Measurements from ENCODE around the gene SMR3B.

The SMR3B gene

DNA sequence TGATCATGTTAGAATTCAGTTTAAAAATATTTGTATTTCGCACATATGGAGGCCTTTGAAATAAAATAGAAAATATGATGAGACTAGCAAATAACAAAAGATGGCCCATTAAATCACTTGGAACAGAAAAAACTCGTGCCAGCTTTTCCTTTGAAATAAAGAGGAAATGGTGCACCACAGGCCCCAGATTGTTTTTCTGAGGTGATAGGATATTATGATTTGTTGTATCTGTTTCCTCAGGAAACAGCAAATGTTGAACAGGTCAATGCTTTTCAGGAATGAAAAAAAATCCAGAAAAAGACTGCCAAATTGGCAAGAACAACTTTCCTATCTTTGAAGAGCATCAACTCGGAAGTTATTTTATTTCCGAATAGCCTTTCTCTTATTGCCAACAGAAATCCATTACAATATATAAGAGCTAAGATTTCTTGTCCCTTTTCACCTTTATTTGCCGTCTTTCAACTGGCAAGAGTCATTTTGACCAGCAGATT, at the start of gene SMR3B:
Gene SMR3B, plus strand, starts transcription at position 441 of the 491 bp plus-strand sequence. CDS start 1,380 bp downstream, outside the sequence.
- FAIRE-seq: no peak

- FAIRE-seq: no peak
Observed at GRCh38 chr4:70334681-70335080, 48.2 kb upstream of the SMR3B start, which contains the start of gene CABS1. CABS1 (plus strand) TSS chr4:70334981; CDS start chr4:70335040, 59 bp downstream.

GRCh38 chr4:70336043-70336442, 46.9 kb upstream of the SMR3B start:
- FAIRE-seq: no peak

- FAIRE-seq: no peak
Observed at GRCh38 chr4:70337886-70338420, 45.0 kb upstream of the SMR3B start.

DNA sequence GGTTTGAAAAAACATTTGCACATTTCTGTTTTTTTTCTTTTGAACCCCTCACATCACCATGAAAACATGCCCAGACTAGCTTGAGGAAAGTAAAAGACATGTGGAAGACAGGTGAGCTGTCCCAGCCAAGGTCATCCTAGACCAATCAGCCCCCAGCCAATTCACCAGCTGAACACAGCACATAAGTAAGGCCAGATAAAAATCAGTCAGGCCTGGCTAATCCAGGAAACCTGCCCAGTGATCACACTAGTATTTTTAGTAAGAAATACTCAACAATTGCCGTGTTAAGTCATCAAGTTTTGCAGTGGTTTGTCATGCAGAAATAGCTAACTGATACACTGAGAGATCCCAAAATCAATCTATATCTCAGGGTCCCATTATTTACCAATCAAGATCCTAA, 26.7 kb upstream of the SMR3B start:
- no peak for FAIRE-seq

DNA sequence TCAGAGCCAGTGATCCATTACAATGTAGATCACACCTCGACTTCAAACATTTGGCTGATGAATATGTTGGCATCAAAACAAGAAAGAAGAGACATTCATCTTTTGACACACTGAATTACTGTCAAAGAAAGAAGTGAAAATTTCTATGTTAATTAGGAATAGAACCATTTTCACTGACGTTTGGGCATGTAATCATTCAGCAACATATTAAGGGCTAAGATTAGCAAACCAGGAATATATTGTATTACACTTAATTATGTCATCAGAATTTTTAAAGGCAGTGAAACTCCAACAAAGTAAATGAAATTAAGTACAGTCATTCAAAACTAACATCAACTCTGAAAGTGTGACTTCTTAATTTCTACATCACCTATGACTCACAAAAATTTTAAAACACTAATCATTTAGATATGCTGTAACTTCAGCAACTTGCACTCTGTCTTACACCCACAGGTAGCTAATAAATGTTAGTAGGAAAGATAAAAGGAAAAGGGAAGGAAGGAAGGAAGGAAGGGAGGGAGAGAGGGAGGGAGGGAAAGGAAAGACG, 23.7 kb upstream of the SMR3B start:
- no peak for FAIRE-seq

GRCh38 chr4:70360460-70360859, 22.5 kb upstream of the SMR3B start, which contains the start of gene SMR3A:
SMR3A (plus strand) TSS chr4:70360760; CDS start chr4:70362116, 1,356 bp downstream.
- no peak for FAIRE-seq

DNA sequence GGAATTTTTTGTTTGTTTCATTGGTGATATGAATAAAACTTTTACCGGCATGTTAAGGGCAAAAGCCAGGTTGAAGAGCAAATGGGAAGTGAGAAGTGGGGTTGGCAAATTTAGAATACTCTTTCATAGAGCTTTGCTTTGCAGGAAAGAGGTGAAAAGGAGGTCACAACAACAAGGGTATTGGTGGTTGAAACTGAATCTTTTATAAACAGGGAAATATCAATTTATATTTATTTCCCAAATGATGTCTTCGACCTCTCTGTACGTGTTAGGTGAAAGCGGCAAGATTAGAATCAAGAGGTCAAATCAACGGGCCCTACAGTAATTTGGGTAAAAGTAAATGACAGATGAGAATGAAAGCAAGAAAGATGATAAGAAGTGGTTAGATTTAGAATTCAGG, 18.9 kb upstream of the SMR3B start:
- no peak for FAIRE-seq

DNA sequence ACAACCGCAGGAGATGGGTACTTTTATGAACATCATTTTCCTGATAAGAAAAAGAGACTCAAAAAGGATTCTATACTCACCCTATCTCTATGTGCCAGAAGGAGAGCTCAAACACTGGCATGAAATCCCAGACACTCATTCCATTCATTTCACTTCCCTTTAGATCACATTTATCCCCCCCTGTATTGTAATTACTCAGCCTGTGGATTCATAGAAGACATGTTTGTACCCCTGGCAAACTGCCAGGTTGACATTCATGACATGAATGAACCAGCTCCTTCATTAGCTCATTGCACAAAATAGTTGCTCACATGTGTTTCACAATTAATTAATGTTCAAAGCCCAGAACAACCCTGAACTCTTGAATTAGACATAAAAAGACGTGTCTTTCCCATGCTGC, 17.5 kb upstream of the SMR3B start:
- FAIRE-seq: no peak

DNA sequence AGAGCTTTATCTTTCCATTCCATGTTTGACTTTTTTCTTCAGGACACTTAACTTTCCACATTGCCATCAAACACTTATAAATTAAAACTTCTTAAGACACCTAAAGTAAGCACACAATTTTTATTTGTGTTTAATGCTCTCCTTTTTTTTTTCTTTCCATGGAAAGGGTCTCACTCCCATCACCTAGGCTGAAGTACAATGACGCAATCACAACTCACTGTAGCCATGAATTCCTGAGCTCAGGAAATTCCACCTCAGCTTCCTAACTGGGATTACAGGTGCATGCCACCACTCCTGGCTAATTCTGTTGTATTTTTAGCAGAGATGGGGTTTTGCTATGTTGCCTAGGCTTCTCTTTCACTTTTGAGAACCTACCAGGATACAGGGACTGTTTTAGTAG, 15.1 kb upstream of the SMR3B start:
- FAIRE-seq: no peak

DNA sequence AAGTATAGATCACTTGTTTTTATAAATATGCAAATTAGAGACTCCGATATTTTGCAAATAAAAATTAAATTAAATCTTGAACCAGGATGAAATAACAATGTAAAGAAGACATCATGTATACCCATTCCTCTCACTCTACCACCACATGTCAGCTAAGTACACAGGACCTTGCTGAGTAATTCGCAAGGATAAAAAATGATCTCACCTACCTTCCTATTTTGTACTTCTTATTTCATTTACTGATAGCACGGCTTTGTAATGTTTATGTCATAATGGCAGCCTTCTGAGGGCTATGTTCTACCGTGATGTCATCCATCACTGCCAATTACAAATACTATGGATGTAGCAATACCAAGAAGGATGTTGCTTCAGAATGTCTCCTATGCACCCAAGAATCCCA, 10.9 kb upstream of the SMR3B start:
- FAIRE-seq: no peak

DNA sequence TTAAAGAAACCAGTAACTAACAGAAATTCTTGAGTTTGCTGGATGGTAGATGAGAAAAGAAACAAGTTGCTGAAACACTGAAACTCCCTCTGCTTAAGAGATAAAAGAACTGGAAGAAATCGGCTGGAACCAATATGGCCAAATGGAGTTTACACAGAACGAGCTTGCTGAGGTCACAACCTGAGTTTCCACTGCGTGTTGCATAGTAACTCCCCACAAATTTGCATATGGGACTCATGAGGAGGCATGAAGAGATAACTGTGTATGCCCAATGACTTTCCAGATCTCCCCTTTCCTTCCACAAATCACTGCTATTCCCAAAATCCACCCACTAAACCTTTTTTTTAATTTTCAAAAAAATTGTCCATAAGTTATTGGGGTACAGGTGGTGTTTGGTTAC, 10.2 kb upstream of the SMR3B start:
- no peak for FAIRE-seq

DNA sequence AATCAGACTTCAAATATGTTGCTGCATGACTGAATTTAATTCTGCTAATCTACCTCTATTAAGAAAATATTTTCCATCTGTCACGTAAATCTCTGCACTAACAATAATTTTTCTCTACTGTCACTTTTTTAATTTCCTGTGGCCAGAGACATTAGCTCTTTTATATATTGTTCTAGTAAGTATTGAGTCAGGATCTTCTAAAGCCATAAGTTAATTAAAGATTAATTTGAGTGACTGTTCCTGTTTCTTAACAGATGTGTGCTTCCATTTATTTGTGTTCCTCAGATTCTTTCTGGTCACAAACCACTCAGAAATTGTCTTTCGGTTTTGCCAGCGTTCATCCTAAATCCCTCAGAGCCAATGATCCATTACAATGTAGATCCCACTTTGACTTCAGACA, 2.4 kb upstream of the SMR3B start:
- no peak for FAIRE-seq

- FAIRE-seq: no peak
Observed at GRCh38 chr4:70392057-70392776, 9.3 kb downstream of the SMR3B start.

GRCh38 chr4:70397580-70397979, 14.6 kb downstream of the SMR3B start, which contains the start of gene OPRPN:
OPRPN (plus strand) TSS chr4:70397940; CDS start chr4:70399286, 1,346 bp downstream.
- FAIRE-seq: no peak

GRCh38 chr4:70399319-70399718, 16.4 kb downstream of the SMR3B start:
- FAIRE-seq: no peak

DNA sequence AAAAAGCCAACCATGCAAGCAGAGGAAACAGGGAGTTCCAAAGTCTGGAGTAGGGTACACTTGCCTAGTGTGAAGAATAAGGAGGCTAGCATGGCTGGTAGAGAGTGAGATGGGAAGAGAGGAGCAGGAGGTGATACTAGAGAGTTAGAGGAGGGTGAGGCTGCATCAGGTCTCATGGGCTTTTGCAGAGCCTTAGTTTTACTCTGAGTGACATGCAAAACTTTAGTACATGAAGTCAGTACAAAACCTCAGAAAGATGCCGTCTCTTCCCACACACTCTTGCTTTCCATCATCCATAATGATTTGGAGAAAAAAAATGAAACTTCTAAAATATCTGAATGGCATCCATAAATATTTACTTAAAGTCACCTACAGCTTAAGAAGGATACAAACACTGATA, 19.8 kb downstream of the SMR3B start:
- FAIRE-seq: no peak

DNA sequence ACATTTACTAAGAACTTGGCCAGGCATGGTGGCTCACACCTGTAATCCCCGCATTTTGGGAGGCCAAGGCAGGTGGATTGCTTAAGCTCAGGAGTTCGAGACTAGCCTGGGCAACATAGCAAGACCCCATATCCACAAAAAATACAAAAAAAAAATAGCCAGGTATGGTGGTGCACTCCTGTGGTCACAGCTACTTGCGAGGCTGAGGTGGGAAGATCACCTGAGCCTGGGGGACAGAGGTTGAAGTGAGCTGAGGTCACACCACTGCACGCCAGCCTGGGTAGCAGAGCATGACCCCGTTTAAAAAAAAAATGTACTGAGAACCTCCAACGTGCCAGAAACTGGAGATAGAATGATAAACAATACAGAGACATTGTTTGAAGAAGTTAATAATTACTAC, 22.8 kb downstream of the SMR3B start:
- no peak for FAIRE-seq

DNA sequence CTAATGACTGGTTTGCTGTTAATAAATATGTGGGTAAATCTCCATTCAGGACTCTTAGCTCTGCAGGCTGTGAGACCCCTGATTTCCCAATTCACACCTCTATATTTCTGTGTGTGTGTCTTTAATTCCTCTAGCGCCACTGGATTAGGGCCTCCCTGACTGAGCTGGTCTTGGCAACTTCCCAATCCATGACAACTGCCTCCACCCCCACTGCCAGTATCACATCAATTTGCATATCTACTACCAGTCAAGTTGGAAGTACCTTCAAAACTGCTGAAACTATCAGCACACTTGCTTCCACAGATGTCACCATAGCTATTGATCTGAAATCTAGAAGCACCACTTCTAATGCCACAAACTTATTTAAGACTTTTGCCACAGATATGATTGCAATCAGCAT, 42.4 kb downstream of the SMR3B start:
- FAIRE-seq: no peak

- no peak for FAIRE-seq
Observed at GRCh38 chr4:70426789-70427188, 43.9 kb downstream of the SMR3B start.

DNA sequence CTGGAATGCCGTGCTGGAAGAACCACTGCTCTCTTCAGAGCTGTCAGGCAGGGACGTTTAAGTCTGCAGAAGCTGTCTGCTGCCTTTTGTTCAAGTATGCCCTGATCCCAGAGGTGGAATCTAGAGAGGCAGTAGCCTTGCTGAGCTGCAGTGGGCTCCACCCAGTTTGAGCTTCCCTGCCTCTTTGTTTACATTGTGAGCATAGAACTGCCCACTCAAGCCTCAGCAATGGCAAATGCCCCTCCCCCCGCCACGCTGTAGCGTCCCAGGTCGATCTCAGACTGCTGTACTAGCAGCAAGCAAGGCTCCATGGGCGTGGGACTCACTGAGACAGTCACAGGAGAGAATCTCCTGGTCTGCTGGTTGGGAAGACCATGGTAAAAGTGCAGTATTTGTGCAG, 54.3 kb downstream of the SMR3B start:
- FAIRE-seq: no peak
